ENCODE results near the gene CCDC88C.

CCDC88C gene

GRCh38 chr14:91392623-91393303, 24.9 kb downstream of the CCDC88C start:
- no peak overlapping the region for H3K4me3 ChIP-seq (replicated peaks; ENCODE audit: low read depth, low read length)
- no peak for DNase-seq (ENCODE audit: extremely low read depth, low read depth)
- no peak for TF ChIP-seq CTCF (IDR thresholded peaks at IDR 0.05; ENCODE audit: low read depth, low read length, missing control alignments)

GRCh38 chr14:91390165-91390778, 27.3 kb downstream of the CCDC88C start:
- no peak for TF ChIP-seq CTCF (IDR thresholded peaks at IDR 0.05; ENCODE audit: low read depth, low read length, missing control alignments)
- no peak overlapping the region for H3K4me3 ChIP-seq (replicated peaks; ENCODE audit: low read depth, low read length)
- no peak for DNase-seq (ENCODE audit: extremely low read depth, low read depth)

- TF ChIP-seq CTCF (IDR thresholded peaks at IDR 0.05; ENCODE audit: low read depth, low read length, missing control alignments) = no peak
- no peak for DNase-seq (ENCODE audit: extremely low read depth, low read depth)
- no peak overlapping the region for H3K4me3 ChIP-seq (replicated peaks; ENCODE audit: low read depth, low read length)
These were observed 28.5 kb downstream of the CCDC88C start for GRCh38 chr14:91389150-91389549.

- no peak for DNase-seq (ENCODE audit: extremely low read depth, low read depth)
- TF ChIP-seq CTCF (IDR thresholded peaks at IDR 0.05; ENCODE audit: low read depth, low read length, missing control alignments) = no peak
- no peak overlapping the region for H3K4me3 ChIP-seq (replicated peaks; ENCODE audit: low read depth, low read length)
These were observed 29.1 kb downstream of the CCDC88C start for GRCh38 chr14:91388551-91388975.

- TF ChIP-seq CTCF (IDR thresholded peaks at IDR 0.05; ENCODE audit: low read depth, low read length, missing control alignments) = no peak
- no peak overlapping the region for H3K4me3 ChIP-seq (replicated peaks; ENCODE audit: low read depth, low read length)
- no peak for DNase-seq (ENCODE audit: extremely low read depth, low read depth)
These were observed 29.7 kb downstream of the CCDC88C start for GRCh38 chr14:91387951-91388381.

GRCh38 chr14:91387169-91387835, 30.3 kb downstream of the CCDC88C start:
- H3K4me3 ChIP-seq (replicated peaks; ENCODE audit: low read depth, low read length) = no peak overlapping the region

More at GRCh38 chr14:91387169-91387835, 30.3 kb downstream of the CCDC88C start:
- no peak for TF ChIP-seq CTCF (IDR thresholded peaks at IDR 0.05; ENCODE audit: low read depth, low read length, missing control alignments)
- DNase-seq (ENCODE audit: extremely low read depth, low read depth) = no peak
